Right atrium auricular region (tissue), 2 donors: ENCODE measurements around the gene DNAI1. TPM values are rescaled to one million over a fixed set of nuclear protein-coding genes. Genes with fewer than 3 reads are reported as not detected.
A peak's percentile ranks its signal among the peaks of the same experiment; 100 is the strongest.
"Not testable (repeated sequence)": the region's sequence is repeated elsewhere in the genome, so short reads cannot be mapped to it uniquely, and the experiment has no call there.

Experiments
- DNase-seq: peaks from one replicate; pipeline ENCODE4 v3.0.0-alpha.2; 2019; ENCODE audit warnings: low spot score
- H3K27ac ChIP-seq, 2 donors: fragments of 200-600 bp; sonication (generic); 1 replicate in 1 of 2; 2 replicates in 1 of 2; pipeline ENCODE4 v1.5.1; 2016 to 2019
- H3K27me3 ChIP-seq, 2 donors: fragments of 200-600 bp; sonication (generic); one replicate each; pipeline versions ENCODE4 v1.5.1 to v1.6.0; 2017 to 2019
- H3K36me3 ChIP-seq: fragments of 200-600 bp; sonication (generic); one replicate; pipeline ENCODE4 v1.5.1; 2016
- H3K4me1 ChIP-seq, 2 donors: fragments of 200-600 bp; sonication (generic); one replicate each; pipeline versions ENCODE4 v1.5.1 to v1.6.0; 2017 to 2019
- H3K4me3 ChIP-seq, 2 donors: fragments of 200-600 bp; sonication (generic); 1 replicate in 1 of 2; 2 replicates in 1 of 2; pipeline ENCODE4 v1.5.1; 2017 to 2019; ENCODE audit warnings: mild to moderate bottlenecking in 1 of 2, moderate library complexity in 1 of 2
- H3K9me3 ChIP-seq, 2 donors: fragments of 200-600 bp; sonication (generic); one replicate each; pipeline ENCODE4 v1.5.1; 2019
- total RNA-seq, 2 donors: library from RNA; depleted of rRNA; stranded (reverse); fragments of >200 nt; gene quantifications; one replicate each; pipeline ENCODE4 v1.1.0, GENCODE V29; 2016
- TF ChIP-seq, protein P1 (sequence below), 2 donors: fragments of 200-600 bp; sonication (generic); IDR thresholded peaks; one replicate each; pipeline ENCODE4 v1.5.1; 2019; ENCODE audit warnings: antibody characterized with exemption in 2 of 2

The DNAI1 gene
- total RNA-seq, 2 donors from 2014 or later, result not detected

DNA sequence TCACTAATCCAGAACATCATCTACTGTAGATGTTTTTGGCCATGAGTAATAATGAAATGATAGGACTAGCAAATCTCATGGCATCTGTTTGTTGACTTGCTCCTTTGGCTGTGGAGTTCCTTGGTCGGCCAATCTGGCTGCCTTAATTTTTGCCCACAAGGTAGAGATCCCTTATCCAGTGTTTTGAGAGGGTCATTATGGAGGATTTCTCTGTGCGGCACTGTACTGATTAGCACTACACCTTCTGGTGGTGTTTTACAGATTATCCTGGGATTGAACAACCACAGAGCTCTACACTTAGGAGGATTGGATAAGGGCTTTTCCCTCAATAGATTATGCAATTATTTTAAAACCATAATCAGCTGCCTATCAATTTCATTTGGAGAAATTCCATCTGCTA lies 67.4 kb downstream of the DNAI1 start:
- Histone ChIP-seq H3K27ac (no peak overlapping the region), H3K4me1 (peaks cover 0 to 10% of the 10 kb centered on the region in 2 donors), H3K4me3 (no peak overlapping the region), H3K36me3 (no peaks in the 10 kb centered on the region), H3K27me3 (no peaks in the 10 kb centered on the region), H3K9me3 (no peaks in the 10 kb centered on the region)
- TF ChIP-seq, protein P1, sequence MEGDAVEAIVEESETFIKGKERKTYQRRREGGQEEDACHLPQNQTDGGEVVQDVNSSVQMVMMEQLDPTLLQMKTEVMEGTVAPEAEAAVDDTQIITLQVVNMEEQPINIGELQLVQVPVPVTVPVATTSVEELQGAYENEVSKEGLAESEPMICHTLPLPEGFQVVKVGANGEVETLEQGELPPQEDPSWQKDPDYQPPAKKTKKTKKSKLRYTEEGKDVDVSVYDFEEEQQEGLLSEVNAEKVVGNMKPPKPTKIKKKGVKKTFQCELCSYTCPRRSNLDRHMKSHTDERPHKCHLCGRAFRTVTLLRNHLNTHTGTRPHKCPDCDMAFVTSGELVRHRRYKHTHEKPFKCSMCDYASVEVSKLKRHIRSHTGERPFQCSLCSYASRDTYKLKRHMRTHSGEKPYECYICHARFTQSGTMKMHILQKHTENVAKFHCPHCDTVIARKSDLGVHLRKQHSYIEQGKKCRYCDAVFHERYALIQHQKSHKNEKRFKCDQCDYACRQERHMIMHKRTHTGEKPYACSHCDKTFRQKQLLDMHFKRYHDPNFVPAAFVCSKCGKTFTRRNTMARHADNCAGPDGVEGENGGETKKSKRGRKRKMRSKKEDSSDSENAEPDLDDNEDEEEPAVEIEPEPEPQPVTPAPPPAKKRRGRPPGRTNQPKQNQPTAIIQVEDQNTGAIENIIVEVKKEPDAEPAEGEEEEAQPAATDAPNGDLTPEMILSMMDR (IDR thresholded peaks at IDR 0.05), result no peak
- DNase-seq, result peak; percentile 13

DNA sequence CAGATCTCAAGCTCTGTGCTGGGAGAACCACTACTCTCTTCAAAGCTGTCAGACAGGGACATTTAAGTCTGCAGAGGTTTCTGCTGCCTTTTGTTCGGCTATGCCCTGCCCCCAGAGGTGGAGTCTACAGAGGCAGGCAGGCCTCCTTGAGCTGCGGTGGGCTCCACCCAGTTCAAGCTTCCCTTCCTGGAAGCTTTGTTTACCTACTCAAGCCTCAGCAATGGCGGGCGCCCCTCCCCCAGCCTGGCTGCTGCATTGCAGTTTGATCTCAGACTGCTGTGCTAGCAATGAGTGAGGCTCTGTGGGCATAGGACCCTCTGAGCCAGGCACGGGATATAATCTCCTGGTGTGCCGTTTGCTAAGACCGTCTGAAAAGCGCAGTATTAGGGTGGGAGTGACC lies 73.4 kb downstream of the DNAI1 start:
- not testable (repeated sequence) for H3K36me3 ChIP-seq
- DNase-seq, result peak; percentile 9

DNA sequence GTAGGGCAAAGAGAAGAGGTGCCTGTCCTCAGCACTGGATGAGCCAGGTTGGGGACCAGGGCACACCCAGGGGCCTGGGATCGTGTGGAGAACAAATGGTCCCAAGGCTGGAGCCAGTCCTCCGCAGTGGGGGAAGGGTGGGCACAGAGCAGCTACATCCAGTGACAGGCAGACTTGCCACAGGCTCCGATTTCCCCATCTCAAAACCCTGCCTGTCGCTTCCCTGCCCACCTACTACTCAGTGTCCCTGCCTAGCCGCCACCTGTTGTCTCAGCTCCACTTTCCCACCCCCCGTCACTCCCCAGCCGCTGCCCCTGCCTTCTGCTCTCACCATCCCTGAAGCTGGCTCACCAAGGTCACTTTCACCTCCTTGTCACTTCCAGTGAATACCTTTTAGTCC lies 78.1 kb downstream of the DNAI1 start:
- H3K4me1 ChIP-seq, result no peaks in the 10 kb centered on the region
- H3K9me3 ChIP-seq, result no peaks in the 10 kb centered on the region
- H3K27me3 ChIP-seq, result no peaks in the 10 kb centered on the region
- peak; percentile 44 for DNase-seq
- H3K36me3 ChIP-seq, result no peaks in the 10 kb centered on the region
- H3K4me3 ChIP-seq, result no peak overlapping the region
- TF ChIP-seq, protein P1 (IDR thresholded peaks at IDR 0.05), result no peak
- no peak overlapping the region for H3K27ac ChIP-seq

More for the DNA sequence above, 73.4 kb downstream of the DNAI1 start:
- H3K4me1 ChIP-seq, H3K27ac ChIP-seq, H3K27me3 ChIP-seq, H3K9me3 ChIP-seq, H3K4me3 ChIP-seq: not testable (repeated sequence)

DNA sequence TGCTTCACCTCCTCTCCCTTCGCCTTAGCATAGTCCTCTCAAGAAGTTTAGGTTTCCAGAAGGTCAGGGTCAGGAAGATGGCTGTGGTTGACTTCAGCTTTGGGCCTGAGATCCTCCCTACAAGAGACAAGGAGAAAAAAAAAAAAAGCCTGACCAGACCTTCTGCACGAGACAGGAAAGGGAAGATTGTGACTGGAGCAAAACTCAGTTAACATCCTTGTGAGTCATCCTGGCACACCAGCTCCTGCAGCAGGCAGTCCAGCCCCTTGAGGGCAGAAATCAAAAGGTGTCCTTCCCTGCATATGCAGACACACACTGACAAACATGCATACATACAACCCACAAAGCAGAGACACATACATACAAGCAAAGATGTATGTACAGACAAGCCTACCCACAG lies 82.2 kb downstream of the DNAI1 start:
- no peak overlapping the region for H3K27ac ChIP-seq
- TF ChIP-seq, protein P1 (IDR thresholded peaks at IDR 0.05), result no peak
- H3K36me3 ChIP-seq, result no peaks in the 10 kb centered on the region
- H3K27me3 ChIP-seq, result no peaks in the 10 kb centered on the region
- no peak overlapping the region for H3K4me3 ChIP-seq
- DNase-seq, result peak; percentile 30
- H3K4me1 ChIP-seq, result no peaks in the 10 kb centered on the region
- H3K9me3 ChIP-seq, result no peaks in the 10 kb centered on the region

DNA sequence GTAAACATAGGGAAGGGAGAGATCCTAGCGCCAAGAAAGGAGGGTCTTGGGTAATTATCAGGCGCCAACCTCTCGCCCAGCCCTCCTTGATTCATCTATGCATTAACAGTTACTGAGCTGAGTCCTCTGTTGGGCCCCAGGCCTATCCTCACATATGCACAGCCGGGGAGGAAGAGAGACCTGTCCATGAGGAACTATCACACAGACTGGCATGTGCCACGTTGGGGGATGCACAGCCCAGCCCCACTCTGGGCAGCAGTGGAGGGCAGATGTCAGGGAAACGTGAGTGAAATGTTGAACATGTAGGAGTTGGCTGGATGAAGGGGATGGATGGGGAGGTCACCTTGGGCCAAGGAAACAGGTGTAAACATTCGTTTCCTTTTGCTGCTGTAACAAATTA lies 82.9 kb downstream of the DNAI1 start:
- Histone ChIP-seq H3K4me3 (no peak overlapping the region), H3K36me3 (no peaks in the 10 kb centered on the region), H3K27ac (no peak overlapping the region), H3K4me1 (no peaks in the 10 kb centered on the region), H3K9me3 (no peaks in the 10 kb centered on the region), H3K27me3 (no peaks in the 10 kb centered on the region)
- TF ChIP-seq, protein P1 (IDR thresholded peaks at IDR 0.05), result no peak
- peak; percentile 38 for DNase-seq

DNA sequence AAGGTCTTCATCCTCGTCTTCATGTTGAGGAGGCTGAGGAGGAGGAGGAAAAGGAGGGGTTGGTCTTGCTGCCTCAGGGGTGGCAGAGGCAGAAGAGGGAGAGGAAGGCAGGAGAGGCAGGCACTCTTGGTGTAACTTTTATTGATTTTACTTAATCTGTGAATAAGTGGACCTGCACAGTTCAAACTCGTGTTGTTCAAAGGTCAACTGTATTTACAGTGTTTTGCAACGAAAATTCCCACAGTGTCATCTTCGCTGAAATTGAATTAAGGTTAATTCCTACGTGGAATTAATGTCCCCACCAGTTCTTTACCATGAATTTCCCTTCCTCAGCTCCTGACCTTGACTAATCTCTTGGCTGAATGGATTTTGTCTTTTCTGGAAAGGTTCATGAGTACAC lies 85.4 kb downstream of the DNAI1 start:
- no peaks in the 10 kb centered on the region for H3K9me3 ChIP-seq
- TF ChIP-seq, protein P1 (IDR thresholded peaks at IDR 0.05), result no peak
- no peaks in the 10 kb centered on the region for H3K36me3 ChIP-seq
- no peak for DNase-seq
- no peaks in the 10 kb centered on the region for H3K27me3 ChIP-seq
- no peak overlapping the region for H3K27ac ChIP-seq
- H3K4me3 ChIP-seq, result no peak overlapping the region
- no peaks in the 10 kb centered on the region for H3K4me1 ChIP-seq
